C4-2B (cell line): ENCODE measurements around the gene PROP1.
"Not testable (repeated sequence)": the region's sequence is repeated elsewhere in the genome, so short reads cannot be mapped to it uniquely, and the experiment has no call there.

Experiments used
- ZFX ChIP-seq: fragments of 450-650 bp; IDR thresholded peaks from 2 replicates; pipeline ENCODE4 v1.6.1; 2017
- TF ChIP-seq, protein P1 (sequence below): fragments of 450-650 bp; conservative IDR thresholded peaks from 2 replicates; pipeline ENCODE4 v1.5.1; 2017; ENCODE audit warnings: mild to moderate bottlenecking

DNA sequence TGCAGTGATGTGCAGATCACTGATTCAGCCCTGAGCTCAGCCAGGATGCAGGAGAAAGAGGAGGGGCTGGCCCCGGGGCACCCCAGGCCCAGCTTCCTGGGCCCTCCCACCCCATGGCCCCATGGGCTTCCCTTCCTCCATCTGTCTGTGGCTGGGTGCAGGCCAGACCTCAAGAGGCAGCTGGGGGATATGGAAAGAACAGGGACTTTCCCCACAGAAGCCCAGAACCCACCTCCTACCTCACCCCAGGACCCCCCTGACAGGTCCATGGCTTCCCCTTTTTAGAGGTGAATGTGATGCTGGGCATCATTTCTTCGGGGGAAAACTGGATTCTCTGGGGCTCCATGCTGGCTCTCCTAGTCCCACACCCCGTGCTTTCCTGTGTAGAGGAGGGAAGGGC lies 53.1 kb downstream of the PROP1 start:
- TF ChIP-seq, protein P1, sequence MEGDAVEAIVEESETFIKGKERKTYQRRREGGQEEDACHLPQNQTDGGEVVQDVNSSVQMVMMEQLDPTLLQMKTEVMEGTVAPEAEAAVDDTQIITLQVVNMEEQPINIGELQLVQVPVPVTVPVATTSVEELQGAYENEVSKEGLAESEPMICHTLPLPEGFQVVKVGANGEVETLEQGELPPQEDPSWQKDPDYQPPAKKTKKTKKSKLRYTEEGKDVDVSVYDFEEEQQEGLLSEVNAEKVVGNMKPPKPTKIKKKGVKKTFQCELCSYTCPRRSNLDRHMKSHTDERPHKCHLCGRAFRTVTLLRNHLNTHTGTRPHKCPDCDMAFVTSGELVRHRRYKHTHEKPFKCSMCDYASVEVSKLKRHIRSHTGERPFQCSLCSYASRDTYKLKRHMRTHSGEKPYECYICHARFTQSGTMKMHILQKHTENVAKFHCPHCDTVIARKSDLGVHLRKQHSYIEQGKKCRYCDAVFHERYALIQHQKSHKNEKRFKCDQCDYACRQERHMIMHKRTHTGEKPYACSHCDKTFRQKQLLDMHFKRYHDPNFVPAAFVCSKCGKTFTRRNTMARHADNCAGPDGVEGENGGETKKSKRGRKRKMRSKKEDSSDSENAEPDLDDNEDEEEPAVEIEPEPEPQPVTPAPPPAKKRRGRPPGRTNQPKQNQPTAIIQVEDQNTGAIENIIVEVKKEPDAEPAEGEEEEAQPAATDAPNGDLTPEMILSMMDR: not testable (repeated sequence)
- not testable (repeated sequence) for TF ChIP-seq ZFX
